WTC11 (cell line): ENCODE data around the gene DNAI7. TPM values are rescaled to one million over a fixed set of nuclear protein-coding genes. Genes with fewer than 3 reads are reported as not detected.

Experiments used
- ATAC-seq: fragments of 200-7000 bp; cut with Tn5 transposase; 2 replicates; pipeline ENCODE4 v1.10.0; 2021; ENCODE audit warnings: mild to moderate bottlenecking, moderate library complexity
- CTCF ChIA-PET: fragments of 300-600 bp; sonication (Branson Sonifier 250); formaldehyde crosslinking; loops from one replicate; lab custom pipeline; 2021; ENCODE audit warnings: antibody characterized with exemption; lab: Charles Lee
- POLR2A ChIA-PET: fragments of 350-600 bp; sonication (Branson Sonifier 250); formaldehyde crosslinking; loops from one replicate; lab custom pipeline; 2021; ENCODE audit warnings: antibody characterized with exemption; lab: Charles Lee
- DNase-seq: peaks from one replicate; pipeline ENCODE4 v3.0.0; 2021; ENCODE audit warnings: low spot score
- H3K27ac Mint-ChIP-seq: 2 replicates; pipeline ENCODE4 v1.8.0; 2021; ENCODE audit warnings: mixed read lengths
- H3K27me3 Mint-ChIP-seq: 2 replicates; pipeline ENCODE4 v1.8.0; 2021; ENCODE audit warnings: low read depth, mild to moderate bottlenecking, moderate library complexity, mixed read lengths
- H3K36me3 Mint-ChIP-seq: 2 replicates; pipeline ENCODE4 v1.8.0; 2021; ENCODE audit warnings: mixed read lengths
- H3K4me1 Mint-ChIP-seq: 2 replicates; pipeline ENCODE4 v1.8.0; 2022; ENCODE audit warnings: mixed read lengths
- H3K4me3 Mint-ChIP-seq: 2 replicates; pipeline ENCODE4 v1.8.0; 2021; ENCODE audit warnings: mild to moderate bottlenecking, moderate library complexity, mixed read lengths
- H3K9me3 Mint-ChIP-seq: 2 replicates; pipeline ENCODE4 v1.8.0; 2021; ENCODE audit warnings: mixed read lengths
- ATF1 ChIP-seq: sonication (generic); formaldehyde crosslinking; IDR thresholded peaks from 2 replicates; pipeline ENCODE4 v1.8.1; 2023; ENCODE audit warnings: mild to moderate bottlenecking, moderate library complexity, missing genetic modification reagents
- ATF2 ChIP-seq: sonication (generic); formaldehyde crosslinking; IDR thresholded peaks from 2 replicates; pipeline ENCODE4 v1.8.1; 2022; ENCODE audit warnings: low read depth, missing genetic modification reagents, borderline replicate concordance
- CREB1 ChIP-seq: sonication (generic); formaldehyde crosslinking; IDR thresholded peaks from 2 replicates; pipeline ENCODE4 v1.8.0; 2023; ENCODE audit warnings: mild to moderate bottlenecking, missing genetic modification reagents
- CREM ChIP-seq: sonication (generic); formaldehyde crosslinking; IDR thresholded peaks from 2 replicates; pipeline ENCODE4 v1.8.1; 2022; ENCODE audit warnings: mild to moderate bottlenecking, missing genetic modification reagents, moderate library complexity
- EMX1 ChIP-seq: fragments of 250-450 bp; sonication (Bioruptor Pico); IDR thresholded peaks from 2 replicates; pipeline ENCODE4 v1.8.0; 2021; ENCODE audit warnings: mild to moderate bottlenecking
- ESRRA ChIP-seq: sonication (generic); formaldehyde crosslinking; IDR thresholded peaks from 2 replicates; pipeline ENCODE4 v1.8.1; 2022; ENCODE audit warnings: mild to moderate bottlenecking, missing genetic modification reagents, borderline replicate concordance
- FOXJ3 ChIP-seq: sonication (generic); formaldehyde crosslinking; IDR thresholded peaks from 2 replicates; pipeline ENCODE4 v1.9.0; 2021; ENCODE audit warnings: missing genetic modification reagents, mild to moderate bottlenecking, borderline replicate concordance
- GRHL2 ChIP-seq: fragments of 250-450 bp; sonication (Bioruptor Pico); IDR thresholded peaks from 2 replicates; pipeline ENCODE4 v1.8.0; 2022; ENCODE audit warnings: mild to moderate bottlenecking, moderate library complexity; ENCODE audit not compliant: insufficient replicate concordance, severe bottlenecking
- JAZF1 ChIP-seq: fragments of 250-450 bp; sonication (Bioruptor Pico); IDR thresholded peaks from 2 replicates; pipeline ENCODE4 v1.9.0; 2021; ENCODE audit warnings: moderate library complexity, mild to moderate bottlenecking, inconsistent platforms
- MLX ChIP-seq: sonication (generic); formaldehyde crosslinking; IDR thresholded peaks from 2 replicates; pipeline ENCODE4 v1.8.1; 2023; ENCODE audit warnings: mild to moderate bottlenecking, missing genetic modification reagents, moderate library complexity
- NFYB ChIP-seq: sonication (generic); formaldehyde crosslinking; conservative IDR thresholded peaks from 2 replicates; pipeline ENCODE4 v1.8.0; 2022; ENCODE audit warnings: low read depth, missing genetic modification reagents
- SOX15 ChIP-seq: fragments of 250-450 bp; sonication (Bioruptor Pico); IDR thresholded peaks from 2 replicates; pipeline ENCODE4 v1.9.0; 2021; ENCODE audit warnings: mild to moderate bottlenecking
- TCF7 ChIP-seq: sonication (generic); formaldehyde crosslinking; IDR thresholded peaks from 2 replicates; pipeline ENCODE4 v1.8.0; 2022; ENCODE audit warnings: mild to moderate bottlenecking, low read depth, missing genetic modification reagents, moderate library complexity
- ZNF138 ChIP-seq: sonication (generic); formaldehyde crosslinking; conservative IDR thresholded peaks from 2 replicates; pipeline ENCODE4 v1.8.1; 2022; ENCODE audit warnings: mild to moderate bottlenecking, moderate library complexity, missing genetic modification reagents
- ZNF317 ChIP-seq: sonication (generic); formaldehyde crosslinking; IDR thresholded peaks from 2 replicates; pipeline ENCODE4 v1.8.1; 2023; ENCODE audit warnings: low read depth, mild to moderate bottlenecking, moderate library complexity, missing genetic modification reagents, borderline replicate concordance
- ZNF416 ChIP-seq: fragments of 250-450 bp; sonication (Bioruptor Pico); IDR thresholded peaks from 2 replicates; pipeline ENCODE4 v1.9.0; 2021; ENCODE audit warnings: mild to moderate bottlenecking, inconsistent platforms
- total RNA-seq: library from RNA; stranded (reverse); gene quantifications from 3 replicates; pipeline ENCODE4 v1.2.3, GENCODE V29; 2021
- TF ChIP-seq, protein P1 (sequence below): fragments of 250-450 bp; sonication (Bioruptor Pico); IDR thresholded peaks from 2 replicates; pipeline ENCODE4 v1.9.0; 2021; ENCODE audit warnings: moderate library complexity, mild to moderate bottlenecking, inconsistent platforms, borderline replicate concordance
- TF ChIP-seq, protein P2 (sequence below): fragments of 250-450 bp; sonication (Bioruptor Pico); conservative IDR thresholded peaks from 2 replicates; pipeline ENCODE4 v1.9.0; 2021; ENCODE audit warnings: mild to moderate bottlenecking
- TF ChIP-seq, protein P3 (sequence below): sonication (generic); formaldehyde crosslinking; IDR thresholded peaks from 2 replicates; pipeline ENCODE4 v1.8.1; 2022; ENCODE audit warnings: low read depth, mild to moderate bottlenecking, moderate library complexity, missing genetic modification reagents, borderline replicate concordance
- TF ChIP-seq, protein P4 (sequence below): sonication (generic); formaldehyde crosslinking; IDR thresholded peaks from 2 replicates; pipeline ENCODE4 v1.8.0; 2022; ENCODE audit warnings: missing genetic modification reagents

The DNAI7 gene
- total RNA-seq, 1 experiment from 2014 or later, result not detected

- ChIA-PET CTCF (interaction anchor here (1.9 kb wide), 1 partner anchor 180 kb away, joined by 5 read pairs; no protein-coding TSS in a partner anchor), POLR2A (no interaction called here)
- Mint-ChIP-seq H3K27ac (no peak overlapping the region), H3K4me1 (no peaks in the 10 kb centered on the region), H3K27me3 (no peaks in the 10 kb centered on the region), H3K9me3 (no peaks in the 10 kb centered on the region), H3K4me3 (no peak overlapping the region), H3K36me3 (peaks cover 17% of the 10 kb centered on the region)
- no peak for DNase-seq
- ATAC-seq, result no peak
- TF ChIP-seq EMX1 (CRISPR knock-in tag), result no peak
- no peak for TF ChIP-seq ZNF317 (CRISPR knock-in tag)
- TF ChIP-seq TCF7 (CRISPR knock-in tag), result no peak
- TF ChIP-seq ATF1, result no peak
Observed at GRCh38 chr12:25207411-25207810, 12.5 kb upstream of the DNAI7 start.

DNA sequence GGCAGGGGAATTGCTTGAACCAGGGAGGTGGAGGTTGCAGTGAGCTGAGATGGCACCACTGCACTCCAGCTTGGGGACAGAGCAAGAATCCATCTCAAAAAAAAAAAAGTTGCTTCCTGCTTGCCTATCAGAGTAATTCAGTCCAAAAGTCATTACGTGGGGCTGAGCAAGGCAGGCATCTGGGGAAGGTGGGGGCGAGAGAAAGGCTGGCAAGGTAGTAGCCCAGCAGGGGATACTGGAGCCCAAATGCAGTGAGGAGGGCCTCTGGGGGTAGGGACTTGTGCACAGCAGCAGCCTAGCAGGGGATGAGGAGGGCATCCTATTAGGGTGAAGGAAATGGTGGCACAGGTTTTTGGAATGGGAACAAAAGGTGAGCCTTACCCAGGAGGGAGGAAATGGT is 7.2 kb upstream of the DNAI7 start:
- no peaks in the 10 kb centered on the region for H3K4me1 Mint-ChIP-seq
- CTCF ChIA-PET, result no interaction called here
- DNase-seq (no peak), ATAC-seq (peak; percentile 28; the same call in 1 of the 2 replicates)
- H3K36me3 Mint-ChIP-seq, result peaks cover 3% of the 10 kb centered on the region; the same call in 1 of the 2 replicates
- no peak overlapping the region for H3K27ac Mint-ChIP-seq
- no peaks in the 10 kb centered on the region for H3K27me3 Mint-ChIP-seq
- H3K4me3 Mint-ChIP-seq, result no peak overlapping the region
- TF ChIP-seq GRHL2 (CRISPR knock-in tag), result no peak
- no peak for TF ChIP-seq NFYB
- no peak for TF ChIP-seq FOXJ3
- TF ChIP-seq, protein P1, sequence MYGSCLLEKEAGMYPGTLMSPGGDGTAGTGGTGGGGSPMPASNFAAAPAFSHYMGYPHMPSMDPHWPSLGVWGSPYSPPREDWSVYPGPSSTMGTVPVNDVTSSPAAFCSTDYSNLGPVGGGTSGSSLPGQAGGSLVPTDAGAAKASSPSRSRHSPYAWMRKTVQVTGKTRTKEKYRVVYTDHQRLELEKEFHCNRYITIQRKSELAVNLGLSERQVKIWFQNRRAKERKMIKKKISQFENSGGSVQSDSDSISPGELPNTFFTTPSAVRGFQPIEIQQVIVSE (CRISPR knock-in tag), result no peak
- no peak for TF ChIP-seq ZNF138 (CRISPR knock-in tag)
- no peaks in the 10 kb centered on the region for H3K9me3 Mint-ChIP-seq
- POLR2A ChIA-PET, result no interaction called here

DNA sequence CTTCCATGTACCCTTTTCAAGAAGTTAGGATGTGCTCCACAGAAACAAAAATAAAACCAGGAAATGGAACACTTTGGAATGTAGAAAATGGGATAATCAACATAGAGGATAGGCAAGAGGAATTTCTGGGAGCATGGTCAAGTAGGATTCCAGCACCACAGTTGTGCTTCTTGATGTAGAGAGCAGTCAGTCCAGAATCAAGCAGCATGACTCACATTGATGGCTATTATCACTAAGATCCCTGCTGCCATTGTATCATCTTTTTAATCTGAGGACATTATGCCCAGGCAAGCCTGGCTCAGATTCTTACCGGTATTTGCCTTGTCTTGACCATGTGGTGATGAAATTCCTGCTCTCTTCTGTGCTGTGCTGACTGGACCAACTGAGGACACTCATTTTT is 5.7 kb upstream of the DNAI7 start:
- no peaks in the 10 kb centered on the region for H3K36me3 Mint-ChIP-seq
- H3K27ac Mint-ChIP-seq, result peak overlapping the region; percentile 29; the same call in 1 of the 2 replicates
- H3K4me3 Mint-ChIP-seq, result no peak overlapping the region
- ChIA-PET POLR2A (no interaction called here), CTCF (no interaction called here)
- H3K4me1 Mint-ChIP-seq, result peaks cover 7% of the 10 kb centered on the region
- H3K9me3 Mint-ChIP-seq, result no peaks in the 10 kb centered on the region
- TF ChIP-seq, protein P2, sequence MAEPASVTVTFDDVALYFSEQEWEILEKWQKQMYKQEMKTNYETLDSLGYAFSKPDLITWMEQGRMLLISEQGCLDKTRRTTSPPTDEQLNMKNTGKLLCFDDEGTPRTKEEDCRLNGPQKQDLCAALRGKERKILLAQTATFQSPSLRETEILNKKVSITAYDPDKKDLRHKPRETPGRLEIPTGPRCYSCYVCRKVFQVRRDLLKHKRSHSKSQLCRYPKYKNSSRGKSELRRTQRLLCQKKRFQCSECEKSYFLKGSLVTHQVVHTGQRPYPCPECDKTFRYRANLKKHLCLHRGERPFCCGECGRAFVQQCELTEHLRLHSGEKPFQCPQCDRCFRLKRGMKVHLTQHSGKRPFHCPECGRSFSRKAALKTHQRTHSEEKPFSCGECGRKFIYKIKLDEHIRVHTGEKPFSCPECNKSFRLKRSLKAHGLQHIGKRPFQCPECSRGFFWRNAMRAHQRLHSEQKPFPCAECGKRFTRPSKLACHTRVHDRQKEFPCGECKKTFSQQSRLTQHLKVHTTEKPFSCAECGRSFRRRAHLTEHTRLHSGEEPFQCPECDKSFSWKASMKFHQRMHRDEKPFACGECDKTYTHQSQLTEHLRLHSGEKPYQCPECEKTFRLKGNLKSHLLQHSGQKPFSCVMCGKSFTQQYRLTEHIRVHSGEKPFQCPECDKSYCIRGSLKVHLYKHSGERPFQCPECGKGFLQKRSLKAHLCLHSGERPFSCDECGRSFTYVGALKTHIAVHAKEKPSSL (CRISPR knock-in tag), result no peak
- no peaks in the 10 kb centered on the region for H3K27me3 Mint-ChIP-seq
- no peak for ATAC-seq
- DNase-seq, result no peak

DNA sequence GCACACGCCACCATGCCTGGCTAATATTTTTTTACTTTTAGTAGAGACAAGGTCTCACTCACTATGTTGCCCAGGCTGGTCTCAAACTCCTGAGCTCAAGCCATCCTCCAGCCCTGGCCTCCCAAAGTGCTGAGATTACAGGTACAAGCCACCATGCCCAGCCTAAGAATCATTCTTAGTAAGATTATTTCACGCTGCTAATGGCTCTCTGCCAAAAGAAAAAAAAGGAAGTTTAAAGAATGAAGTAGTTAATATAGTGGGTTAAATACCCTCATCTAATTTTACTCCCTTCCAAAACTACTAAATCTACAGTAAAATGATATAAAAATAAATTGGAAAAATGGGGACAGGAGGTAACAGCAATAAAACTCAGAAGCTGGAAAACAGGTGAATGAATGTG is 2.6 kb upstream of the DNAI7 start:
- no peaks in the 10 kb centered on the region for H3K36me3 Mint-ChIP-seq
- no peak for TF ChIP-seq CREM (CRISPR knock-in tag)
- no peak for TF ChIP-seq CREB1
- no peak for TF ChIP-seq SOX15
- no peak for TF ChIP-seq NFYB
- no peak for TF ChIP-seq ESRRA (CRISPR knock-in tag)
- TF ChIP-seq, protein P3, sequence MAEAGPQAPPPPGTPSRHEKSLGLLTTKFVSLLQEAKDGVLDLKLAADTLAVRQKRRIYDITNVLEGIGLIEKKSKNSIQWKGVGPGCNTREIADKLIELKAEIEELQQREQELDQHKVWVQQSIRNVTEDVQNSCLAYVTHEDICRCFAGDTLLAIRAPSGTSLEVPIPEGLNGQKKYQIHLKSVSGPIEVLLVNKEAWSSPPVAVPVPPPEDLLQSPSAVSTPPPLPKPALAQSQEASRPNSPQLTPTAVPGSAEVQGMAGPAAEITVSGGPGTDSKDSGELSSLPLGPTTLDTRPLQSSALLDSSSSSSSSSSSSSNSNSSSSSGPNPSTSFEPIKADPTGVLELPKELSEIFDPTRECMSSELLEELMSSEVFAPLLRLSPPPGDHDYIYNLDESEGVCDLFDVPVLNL, result no peak
- no peak for TF ChIP-seq ATF2 (CRISPR knock-in tag)
- no peak for TF ChIP-seq ZNF416 (CRISPR knock-in tag)
- TF ChIP-seq MLX (CRISPR knock-in tag), result no peak
- no peak for TF ChIP-seq JAZF1 (CRISPR knock-in tag)
- TF ChIP-seq, protein P4, sequence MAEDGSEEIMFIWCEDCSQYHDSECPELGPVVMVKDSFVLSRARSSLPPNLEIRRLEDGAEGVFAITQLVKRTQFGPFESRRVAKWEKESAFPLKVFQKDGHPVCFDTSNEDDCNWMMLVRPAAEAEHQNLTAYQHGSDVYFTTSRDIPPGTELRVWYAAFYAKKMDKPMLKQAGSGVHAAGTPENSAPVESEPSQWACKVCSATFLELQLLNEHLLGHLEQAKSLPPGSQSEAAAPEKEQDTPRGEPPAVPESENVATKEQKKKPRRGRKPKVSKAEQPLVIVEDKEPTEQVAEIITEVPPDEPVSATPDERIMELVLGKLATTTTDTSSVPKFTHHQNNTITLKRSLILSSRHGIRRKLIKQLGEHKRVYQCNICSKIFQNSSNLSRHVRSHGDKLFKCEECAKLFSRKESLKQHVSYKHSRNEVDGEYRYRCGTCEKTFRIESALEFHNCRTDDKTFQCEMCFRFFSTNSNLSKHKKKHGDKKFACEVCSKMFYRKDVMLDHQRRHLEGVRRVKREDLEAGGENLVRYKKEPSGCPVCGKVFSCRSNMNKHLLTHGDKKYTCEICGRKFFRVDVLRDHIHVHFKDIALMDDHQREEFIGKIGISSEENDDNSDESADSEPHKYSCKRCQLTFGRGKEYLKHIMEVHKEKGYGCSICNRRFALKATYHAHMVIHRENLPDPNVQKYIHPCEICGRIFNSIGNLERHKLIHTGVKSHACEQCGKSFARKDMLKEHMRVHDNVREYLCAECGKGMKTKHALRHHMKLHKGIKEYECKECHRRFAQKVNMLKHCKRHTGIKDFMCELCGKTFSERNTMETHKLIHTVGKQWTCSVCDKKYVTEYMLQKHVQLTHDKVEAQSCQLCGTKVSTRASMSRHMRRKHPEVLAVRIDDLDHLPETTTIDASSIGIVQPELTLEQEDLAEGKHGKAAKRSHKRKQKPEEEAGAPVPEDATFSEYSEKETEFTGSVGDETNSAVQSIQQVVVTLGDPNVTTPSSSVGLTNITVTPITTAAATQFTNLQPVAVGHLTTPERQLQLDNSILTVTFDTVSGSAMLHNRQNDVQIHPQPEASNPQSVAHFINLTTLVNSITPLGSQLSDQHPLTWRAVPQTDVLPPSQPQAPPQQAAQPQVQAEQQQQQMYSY (CRISPR knock-in tag), result no peak
- TF ChIP-seq FOXJ3, result no peak

More for the DNA sequence above, 2.6 kb upstream of the DNAI7 start:
- CTCF ChIA-PET, result interaction anchor here (1.2 kb wide), 1 partner anchor 42 kb away, joined by 3 read pairs; no protein-coding TSS in a partner anchor
- Mint-ChIP-seq H3K27ac (no peak overlapping the region), H3K4me1 (peaks cover 11% of the 10 kb centered on the region), H3K9me3 (no peaks in the 10 kb centered on the region), H3K4me3 (no peak overlapping the region), H3K27me3 (no peaks in the 10 kb centered on the region)
- no peak for DNase-seq
- ATAC-seq, result no peak
- POLR2A ChIA-PET, result no interaction called here
